ENCODE data around the gene MGME1.
A peak's percentile ranks its signal among the peaks of the same experiment; 100 is the strongest.

Gene MGME1

DNA sequence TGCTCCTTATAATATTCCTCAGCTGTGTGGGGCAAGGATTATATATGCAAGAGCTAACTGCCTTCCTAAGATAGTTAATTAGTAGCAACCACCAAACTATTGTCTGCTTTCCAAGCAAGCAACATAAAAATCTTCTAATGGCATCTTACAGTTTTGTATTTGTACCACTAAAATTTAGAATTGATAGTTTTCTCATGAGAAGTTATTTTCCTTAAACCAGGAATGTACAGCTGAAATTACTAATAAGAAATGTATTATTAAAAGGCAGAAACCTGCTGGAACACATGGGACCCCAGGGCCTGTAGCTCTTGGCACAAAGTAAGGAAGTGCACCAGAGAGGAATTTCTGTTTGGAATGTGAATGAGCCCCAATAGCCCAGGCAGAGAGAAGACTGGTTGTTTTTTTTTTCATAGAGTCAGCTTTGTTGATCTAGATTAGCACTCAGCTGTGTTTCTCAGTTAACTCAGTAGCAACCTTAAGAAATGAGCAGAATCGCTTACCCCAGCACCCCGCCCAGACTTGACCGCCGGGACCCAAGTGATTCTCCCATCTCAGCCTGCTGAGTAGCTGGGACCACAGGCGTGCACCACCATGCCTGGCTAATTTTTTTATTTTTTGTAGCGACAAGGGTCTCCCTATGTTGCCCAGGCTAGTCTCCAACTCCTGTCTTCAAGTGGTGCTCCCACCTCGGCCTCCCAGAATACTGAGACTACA is 2.6 kb downstream of the MGME1 start:
- peak overlapping the region; percentile 86 for H3K4me3 ChIP-seq (replicated peaks; ENCODE audit: low read depth, low read length)
- TF ChIP-seq, protein P1, sequence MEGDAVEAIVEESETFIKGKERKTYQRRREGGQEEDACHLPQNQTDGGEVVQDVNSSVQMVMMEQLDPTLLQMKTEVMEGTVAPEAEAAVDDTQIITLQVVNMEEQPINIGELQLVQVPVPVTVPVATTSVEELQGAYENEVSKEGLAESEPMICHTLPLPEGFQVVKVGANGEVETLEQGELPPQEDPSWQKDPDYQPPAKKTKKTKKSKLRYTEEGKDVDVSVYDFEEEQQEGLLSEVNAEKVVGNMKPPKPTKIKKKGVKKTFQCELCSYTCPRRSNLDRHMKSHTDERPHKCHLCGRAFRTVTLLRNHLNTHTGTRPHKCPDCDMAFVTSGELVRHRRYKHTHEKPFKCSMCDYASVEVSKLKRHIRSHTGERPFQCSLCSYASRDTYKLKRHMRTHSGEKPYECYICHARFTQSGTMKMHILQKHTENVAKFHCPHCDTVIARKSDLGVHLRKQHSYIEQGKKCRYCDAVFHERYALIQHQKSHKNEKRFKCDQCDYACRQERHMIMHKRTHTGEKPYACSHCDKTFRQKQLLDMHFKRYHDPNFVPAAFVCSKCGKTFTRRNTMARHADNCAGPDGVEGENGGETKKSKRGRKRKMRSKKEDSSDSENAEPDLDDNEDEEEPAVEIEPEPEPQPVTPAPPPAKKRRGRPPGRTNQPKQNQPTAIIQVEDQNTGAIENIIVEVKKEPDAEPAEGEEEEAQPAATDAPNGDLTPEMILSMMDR (IDR thresholded peaks at IDR 0.05; ENCODE audit: low read depth, low read length, missing control alignments) = no peak
- DNase-seq (ENCODE audit: extremely low read depth, low read depth) = no peak

DNA sequence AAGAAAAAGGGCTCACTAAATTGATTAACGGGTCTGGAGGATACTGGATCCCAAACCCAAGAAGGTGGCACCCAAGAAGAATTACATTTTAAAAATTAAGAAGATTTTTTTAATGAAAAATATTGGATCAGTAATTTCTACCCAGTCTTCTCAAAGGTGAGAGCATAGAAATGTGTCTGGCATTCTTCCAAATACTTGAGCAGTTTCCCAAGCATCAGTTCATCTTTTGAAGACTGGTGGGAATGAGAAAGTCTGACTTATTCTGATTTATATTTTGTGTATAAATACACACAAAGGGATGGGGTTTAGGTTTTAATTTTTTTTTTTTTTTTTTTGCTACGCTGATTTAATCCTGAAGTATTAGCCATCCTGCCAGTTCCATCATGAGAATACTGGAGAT is 3.3 kb downstream of the MGME1 start:
- H3K4me3 ChIP-seq (replicated peaks; ENCODE audit: low read depth, low read length) = peak overlapping the region; percentile 86

DNA sequence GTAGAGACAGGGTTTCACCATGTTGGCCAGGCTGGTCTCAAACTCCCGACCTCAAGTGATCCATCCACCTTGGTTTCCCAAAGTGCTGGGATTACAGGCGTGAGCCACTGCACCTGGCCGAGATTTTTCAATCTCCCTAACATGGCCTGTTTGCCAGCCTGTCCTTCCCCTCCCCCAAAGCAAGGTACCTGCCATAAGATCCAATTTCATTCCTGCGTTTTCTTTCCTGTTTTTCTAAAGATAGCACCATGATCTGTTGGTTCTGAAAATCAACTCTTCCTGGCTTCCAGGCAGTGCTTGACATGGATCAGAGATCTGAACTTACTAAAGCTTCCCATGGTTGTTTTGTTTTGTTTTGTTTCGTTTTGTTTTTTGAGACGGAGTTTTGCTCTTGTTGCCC is 7.5 kb downstream of the MGME1 start:
- DNase-seq (ENCODE audit: extremely low read depth, low read depth) = no peak
- H3K4me3 ChIP-seq (replicated peaks; ENCODE audit: low read depth, low read length) = no peak overlapping the region
- TF ChIP-seq, protein P1 (IDR thresholded peaks at IDR 0.05; ENCODE audit: low read depth, low read length, missing control alignments) = no peak

More for the DNA sequence above, 3.3 kb downstream of the MGME1 start:
- DNase-seq (ENCODE audit: extremely low read depth, low read depth) = no peak
- TF ChIP-seq, protein P1 (IDR thresholded peaks at IDR 0.05; ENCODE audit: low read depth, low read length, missing control alignments) = no peak

- TF ChIP-seq, protein P1 (IDR thresholded peaks at IDR 0.05; ENCODE audit: low read depth, low read length, missing control alignments) = no peak
Measured at GRCh38 chr20:17985388-17986018, 16.7 kb downstream of the MGME1 start.

GRCh38 chr20:17987988-17988387 is 19.2 kb downstream of the MGME1 start:
- TF ChIP-seq, protein P1 (IDR thresholded peaks at IDR 0.05; ENCODE audit: low read depth, low read length, missing control alignments) = no peak
- no peak for DNase-seq (ENCODE audit: extremely low read depth, low read depth)
- H3K4me3 ChIP-seq (replicated peaks; ENCODE audit: low read depth, low read length) = no peak overlapping the region

More at GRCh38 chr20:17985388-17986018, 16.7 kb downstream of the MGME1 start:
- no peak overlapping the region for H3K4me3 ChIP-seq (replicated peaks; ENCODE audit: low read depth, low read length)
- no peak for DNase-seq (ENCODE audit: extremely low read depth, low read depth)

GRCh38 chr20:17990278-17990972 is 21.6 kb downstream of the MGME1 start:
- TF ChIP-seq, protein P1 (IDR thresholded peaks at IDR 0.05; ENCODE audit: low read depth, low read length, missing control alignments) = no peak
- no peak for DNase-seq (ENCODE audit: extremely low read depth, low read depth)
- no peak overlapping the region for H3K4me3 ChIP-seq (replicated peaks; ENCODE audit: low read depth, low read length)

All from HFF-Myc (cell line).